Upper lobe of left lung (tissue), 6 donors: ENCODE measurements around the gene MBD3L5. TPM values are rescaled to one million over a fixed set of nuclear protein-coding genes. Genes with fewer than 3 reads are reported as not detected.

ENCODE experiments used
- ATAC-seq, 2 donors: fragments of 200-7000 bp; cut with Tn5 transposase; one replicate each; pipeline ENCODE4 v1.9.1; 2022; ENCODE audit warnings: mild to moderate bottlenecking in 2 of 2, moderate library complexity in 2 of 2; ENCODE audit not compliant: low FRiP score in 2 of 2
- DNase-seq, 2 donors: peaks; one replicate each; pipeline ENCODE4 v3.0.0-alpha.2; 2019 to 2020
- H3K27ac ChIP-seq, 4 donors: fragments of 200-600 bp; sonication (generic); one replicate each; pipeline ENCODE4 v1.5.1; 2016 to 2019
- H3K27me3 ChIP-seq, 4 donors: fragments of 200-600 bp; sonication (generic); one replicate each; pipeline ENCODE4 v1.5.1; 2017 to 2019
- H3K36me3 ChIP-seq, 4 donors: fragments of 200-600 bp; sonication (generic); one replicate each; pipeline ENCODE4 v1.5.1; 2016 to 2019
- H3K4me1 ChIP-seq, 4 donors: fragments of 200-600 bp; sonication (generic); one replicate each; pipeline ENCODE4 v1.5.1; 2018 to 2019
- H3K4me3 ChIP-seq, 4 donors: fragments of 200-600 bp; sonication (generic); one replicate each; pipeline ENCODE4 v1.5.1; 2017 to 2019; ENCODE audit warnings: mild to moderate bottlenecking in 2 of 4, moderate library complexity in 1 of 4
- H3K9me3 ChIP-seq, 4 donors: fragments of 200-600 bp; sonication (generic); one replicate each; pipeline ENCODE4 v1.5.1; 2018 to 2019
- CTCF ChIP-seq, 6 experiments: fragments of 450-650 bp in 4 of 6; fragments of 200-600 bp in 2 of 6; sonication (generic) in 2 of 6; IDR thresholded peaks; one replicate each; pipeline ENCODE4 v1.5.1; 2016 to 2019; ENCODE audit warnings: antibody characterized with exemption in 6 of 6
- EP300 ChIP-seq, 4 donors: sonication (generic); formaldehyde crosslinking; IDR thresholded peaks; one replicate each; pipeline ENCODE4 v1.5.1; 2017; ENCODE audit warnings: antibody characterized with exemption in 4 of 4, control low read depth in 2 of 4
- POLR2A ChIP-seq, 4 donors: fragments of 450-650 bp; IDR thresholded peaks; one replicate each; pipeline ENCODE4 v1.5.1; 2016 to 2017; ENCODE audit warnings: antibody characterized with exemption in 4 of 4, mild to moderate bottlenecking in 2 of 4
- POLR2AphosphoS5 ChIP-seq, 2 donors: sonication (generic); formaldehyde crosslinking; IDR thresholded peaks; one replicate each; pipeline ENCODE4 v1.5.1; 2017; ENCODE audit warnings: antibody characterized with exemption in 2 of 2
- WGBS, 2 donors: methylation state at CpG; one replicate each; pipeline ENCODE4 v1.1.5; 2017 to 2018; 5-methylcytosine and 5-hydroxymethylcytosine counted together
- total RNA-seq, 6 donors: library from RNA; depleted of rRNA in 4 of 6; stranded (reverse); fragments of >200 nt in 4 of 6; gene quantifications; one replicate each; pipeline versions ENCODE4 v1.1.0 to v1.2.1, GENCODE V29; 2016 to 2021
- donor health status: DM: no; HTN: no; CAD: no; lungs with moderate emphysema.
- donor health status: DM: no; HTN: yes; CAD: no; lungs with severe emphysema.

Gene MBD3L5
- total RNA-seq, 6 donors from 2014 or later = not detected

- Histone ChIP-seq H3K36me3 (no peaks in the 10 kb centered on the region), H3K9me3 (no peaks in the 10 kb centered on the region), H3K4me3 (no peak overlapping the region), H3K27ac (no peak overlapping the region), H3K4me1 (no peaks in the 10 kb centered on the region), H3K27me3 (no peaks in the 10 kb centered on the region)
- no peak for DNase-seq
- WGBS, 2 donors = 71 to 77% methylated on average over 4 of the region's 4 CpGs
- TF ChIP-seq POLR2AphosphoS5 (IDR thresholded peaks at IDR 0.05) = no peak
- no peak for TF ChIP-seq CTCF (IDR thresholded peaks at IDR 0.05)
- TF ChIP-seq EP300 (IDR thresholded peaks at IDR 0.05) = no peak
- TF ChIP-seq POLR2A (IDR thresholded peaks at IDR 0.05) = no peak
- no peak for ATAC-seq
Measured at GRCh38 chr19:6996810-6997209, 33.6 kb upstream of the MBD3L5 start.

- Histone ChIP-seq H3K27ac (no peak overlapping the region), H3K9me3 (no peaks in the 10 kb centered on the region), H3K4me1 (no peaks in the 10 kb centered on the region), H3K4me3 (no peak overlapping the region), H3K27me3 (no peaks in the 10 kb centered on the region), H3K36me3 (no peaks in the 10 kb centered on the region)
- ATAC-seq = peak in 1 of 2 donors; percentile 32
- peak in 1 of 2 donors; percentile 24 for DNase-seq
- TF ChIP-seq EP300 (IDR thresholded peaks at IDR 0.05) (no peak), POLR2AphosphoS5 (IDR thresholded peaks at IDR 0.05) (no peak), CTCF (IDR thresholded peaks at IDR 0.05) (no peak), POLR2A (IDR thresholded peaks at IDR 0.05) (peak in 1 of 4 donors; percentile 56)
- WGBS, 2 donors = 77 to 80% methylated on average over 15 of the region's 15 CpGs
Measured at GRCh38 chr19:6997679-6998445, 32.5 kb upstream of the MBD3L5 start.

- DNase-seq (no peak), ATAC-seq (peak in 1 of 2 donors; percentile 24)
- H3K27me3 ChIP-seq = no peaks in the 10 kb centered on the region
- TF ChIP-seq POLR2AphosphoS5 (IDR thresholded peaks at IDR 0.05) (no peak), EP300 (IDR thresholded peaks at IDR 0.05) (no peak), CTCF (IDR thresholded peaks at IDR 0.05) (no peak), POLR2A (IDR thresholded peaks at IDR 0.05) (no peak)
- 78 to 80% methylated on average over 7 of the region's 7 CpGs for WGBS, 2 donors
- H3K4me3 ChIP-seq = no peak overlapping the region
- no peak overlapping the region for H3K27ac ChIP-seq
- no peaks in the 10 kb centered on the region for H3K36me3 ChIP-seq
- H3K9me3 ChIP-seq = no peaks in the 10 kb centered on the region
- no peaks in the 10 kb centered on the region for H3K4me1 ChIP-seq
Measured at GRCh38 chr19:6999933-7000332, 30.4 kb upstream of the MBD3L5 start.

- H3K4me3 ChIP-seq = no peak overlapping the region
- TF ChIP-seq POLR2AphosphoS5 (IDR thresholded peaks at IDR 0.05) (no peak), EP300 (IDR thresholded peaks at IDR 0.05) (no peak), POLR2A (IDR thresholded peaks at IDR 0.05) (no peak), CTCF (IDR thresholded peaks at IDR 0.05) (no peak)
- H3K36me3 ChIP-seq = no peaks in the 10 kb centered on the region
- no peaks in the 10 kb centered on the region for H3K4me1 ChIP-seq
- H3K27ac ChIP-seq = no peak overlapping the region
- WGBS, 2 donors = 57 to 60% methylated on average over 3 of the region's 3 CpGs
- ATAC-seq = peak in 1 of 2 donors; percentile 45
- no peaks in the 10 kb centered on the region for H3K27me3 ChIP-seq
- DNase-seq = no peak
- H3K9me3 ChIP-seq = no peaks in the 10 kb centered on the region
Measured at GRCh38 chr19:7000333-7000732, 30.0 kb upstream of the MBD3L5 start.

- H3K36me3 ChIP-seq = no peaks in the 10 kb centered on the region
- no peaks in the 10 kb centered on the region for H3K4me1 ChIP-seq
- no peak for TF ChIP-seq POLR2AphosphoS5 (IDR thresholded peaks at IDR 0.05)
- TF ChIP-seq CTCF (IDR thresholded peaks at IDR 0.05) = no peak
- TF ChIP-seq POLR2A (IDR thresholded peaks at IDR 0.05) = no peak
- TF ChIP-seq EP300 (IDR thresholded peaks at IDR 0.05) = no peak
- DNase-seq (no peak), ATAC-seq (no peak)
- 62 to 79% methylated on average over 1 of the region's 1 CpG for WGBS, 2 donors
- H3K27me3 ChIP-seq = no peaks in the 10 kb centered on the region
- no peak overlapping the region for H3K4me3 ChIP-seq
- H3K27ac ChIP-seq = no peak overlapping the region
- H3K9me3 ChIP-seq = no peaks in the 10 kb centered on the region
Measured at GRCh38 chr19:7000816-7001215, 29.6 kb upstream of the MBD3L5 start.
